ENCODE measurements around the gene GRM8. TPM values are rescaled to one million over a fixed set of nuclear protein-coding genes. Genes with fewer than 3 reads are reported as not detected.

Gene GRM8
- total RNA-seq, 1 experiment from 2014 or later: not detected

GRCh38 chr7:127208860-127209259 lies 43.9 kb downstream of the GRM8 start:
- POLR2A ChIA-PET: no interaction called here
- H3K36me3 ChIP-seq (ENCODE audit: control insufficient read depth, insufficient read depth, low read length): no peaks in the 10 kb centered on the region
- no peak overlapping the region for H3K27ac ChIP-seq (ENCODE audit: low read length)
- BruUV-seq (replicated peaks): no TSS peak
- no peak for DNase-seq (ENCODE audit: low read depth, low spot score)
- H3K9me3 ChIP-seq (ENCODE audit: control insufficient read depth, insufficient read depth, low read depth, low read length): no peaks in the 10 kb centered on the region
- no peaks in the 10 kb centered on the region for H3K4me1 ChIP-seq (ENCODE audit: control insufficient read depth, insufficient read depth, low read length)
- H3K4me3 ChIP-seq (ENCODE audit: low read depth in 2 of 2, low read length in 2 of 2): no peak overlapping the region
- CTCF ChIA-PET: no interaction called here
- TF ChIP-seq TCF7L2 (IDR thresholded peaks at IDR 0.05; ENCODE audit: low read depth, low read length) (no peak), CTCF (IDR thresholded peaks at IDR 0.05) (no peak), POLR2AphosphoS5 (IDR thresholded peaks at IDR 0.05; ENCODE audit: low read depth, low read length) (no peak), REST (IDR thresholded peaks at IDR 0.05; ENCODE audit: insufficient read depth in 1 of 2, low read depth in 2 of 2, low read length in 1 of 2) (no peak), SIN3A (IDR thresholded peaks at IDR 0.05; ENCODE audit: borderline replicate concordance, insufficient read depth, low read depth, low read length) (no peak)
- H3K27me3 ChIP-seq (ENCODE audit: control insufficient read depth, insufficient read depth, low read length): no peaks in the 10 kb centered on the region
- no peak for ATAC-seq
- in situ Hi-C loops (cut with HindIII; ENCODE audit: low pct_unique_long_range_greater_than_20kb, low sequenced_read_pairs): no loop called here
- intact Hi-C loops (cut with micrococcal nuclease; ENCODE audit: unreplicated experiment): no loop called here

DNA sequence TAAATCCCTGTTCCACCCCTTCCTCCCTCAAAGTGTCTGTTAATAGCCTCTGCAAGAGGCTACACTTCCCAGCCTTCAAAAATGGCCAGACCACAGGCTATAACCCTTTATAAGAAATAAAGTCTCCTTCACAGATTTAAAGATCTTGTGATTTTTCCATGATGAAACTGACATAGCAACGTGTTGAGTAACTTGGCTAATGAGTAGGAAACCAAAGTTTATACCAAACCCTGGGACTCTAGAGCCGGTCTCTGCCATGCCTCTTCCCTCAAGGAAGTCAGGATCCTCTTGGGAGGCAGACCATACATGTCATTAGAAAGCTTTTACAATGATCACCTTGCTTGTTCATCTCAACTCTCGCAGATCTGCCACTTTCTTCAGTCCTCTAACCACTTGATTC lies 44.4 kb downstream of the GRM8 start:
- POLR2A ChIA-PET: no interaction called here
- intact Hi-C loops (cut with micrococcal nuclease; ENCODE audit: unreplicated experiment) (no loop called here), in situ Hi-C loops (cut with HindIII; ENCODE audit: low pct_unique_long_range_greater_than_20kb, low sequenced_read_pairs) (no loop called here)
- DNase-seq (ENCODE audit: low read depth, low spot score) (no peak), ATAC-seq (no peak)
- no TSS peak for BruUV-seq (replicated peaks)
- H3K9me3 ChIP-seq (ENCODE audit: control insufficient read depth, insufficient read depth, low read depth, low read length): no peaks in the 10 kb centered on the region
- no peak overlapping the region for H3K27ac ChIP-seq (ENCODE audit: low read length)
- CTCF ChIA-PET: no interaction called here
- H3K36me3 ChIP-seq (ENCODE audit: control insufficient read depth, insufficient read depth, low read length): no peaks in the 10 kb centered on the region
- H3K4me3 ChIP-seq (ENCODE audit: low read depth in 2 of 2, low read length in 2 of 2): no peak overlapping the region
- no peaks in the 10 kb centered on the region for H3K4me1 ChIP-seq (ENCODE audit: control insufficient read depth, insufficient read depth, low read length)
- no peak for TF ChIP-seq REST (IDR thresholded peaks at IDR 0.05; ENCODE audit: insufficient read depth in 1 of 2, low read depth in 2 of 2, low read length in 1 of 2)
- TF ChIP-seq SIN3A (IDR thresholded peaks at IDR 0.05; ENCODE audit: borderline replicate concordance, insufficient read depth, low read depth, low read length): no peak
- no peak for TF ChIP-seq POLR2AphosphoS5 (IDR thresholded peaks at IDR 0.05; ENCODE audit: low read depth, low read length)
- no peak for TF ChIP-seq TCF7L2 (IDR thresholded peaks at IDR 0.05; ENCODE audit: low read depth, low read length)
- TF ChIP-seq CTCF (IDR thresholded peaks at IDR 0.05): no peak
- H3K27me3 ChIP-seq (ENCODE audit: control insufficient read depth, insufficient read depth, low read length): no peaks in the 10 kb centered on the region
